GM12875 (cell line): ENCODE data around the gene CSNK1G1.
A peak's percentile ranks its signal among the peaks of the same experiment; 100 is the strongest.

Experiments
- H3K4me3 ChIP-seq: one replicate; pipeline ENCODE4 v1.5.1; 2011; ENCODE audit warnings: low read depth, low read length, control low read depth
- TF ChIP-seq, protein P1 (sequence below): IDR thresholded peaks from 2 replicates; pipeline ENCODE4 v1.5.1; 2011; ENCODE audit warnings: low read depth, mild to moderate bottlenecking, control low read depth, inconsistent platforms, low read length, moderate library complexity, borderline replicate concordance; ENCODE audit not compliant: insufficient read depth

The CSNK1G1 gene

DNA sequence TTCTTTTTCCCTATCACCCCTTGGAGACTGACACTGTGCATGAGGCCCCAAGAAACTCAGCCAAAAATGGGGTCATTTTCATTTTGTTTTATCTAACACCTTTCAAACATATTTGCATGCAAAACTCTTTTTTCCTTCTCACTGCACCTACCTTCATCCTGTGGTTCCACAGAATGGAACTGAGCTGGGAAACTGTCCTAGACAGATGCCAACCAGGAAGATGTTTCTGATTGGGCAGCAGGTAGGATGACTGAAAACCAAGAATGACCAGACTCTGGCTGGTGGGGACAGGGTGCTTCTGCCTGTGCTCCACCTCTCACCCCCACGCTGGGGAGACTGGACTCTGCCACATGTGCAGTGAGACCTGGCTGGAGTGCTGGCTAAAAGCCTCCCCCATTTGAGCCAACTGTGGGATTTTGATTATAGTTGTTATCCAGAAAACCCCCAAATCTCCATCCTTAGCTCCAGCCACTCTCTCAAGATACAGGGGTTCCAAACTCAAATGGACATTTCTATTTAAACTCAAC, 198.3 kb downstream of the CSNK1G1 start:
- no peak overlapping the region for H3K4me3 ChIP-seq
- TF ChIP-seq, protein P1, sequence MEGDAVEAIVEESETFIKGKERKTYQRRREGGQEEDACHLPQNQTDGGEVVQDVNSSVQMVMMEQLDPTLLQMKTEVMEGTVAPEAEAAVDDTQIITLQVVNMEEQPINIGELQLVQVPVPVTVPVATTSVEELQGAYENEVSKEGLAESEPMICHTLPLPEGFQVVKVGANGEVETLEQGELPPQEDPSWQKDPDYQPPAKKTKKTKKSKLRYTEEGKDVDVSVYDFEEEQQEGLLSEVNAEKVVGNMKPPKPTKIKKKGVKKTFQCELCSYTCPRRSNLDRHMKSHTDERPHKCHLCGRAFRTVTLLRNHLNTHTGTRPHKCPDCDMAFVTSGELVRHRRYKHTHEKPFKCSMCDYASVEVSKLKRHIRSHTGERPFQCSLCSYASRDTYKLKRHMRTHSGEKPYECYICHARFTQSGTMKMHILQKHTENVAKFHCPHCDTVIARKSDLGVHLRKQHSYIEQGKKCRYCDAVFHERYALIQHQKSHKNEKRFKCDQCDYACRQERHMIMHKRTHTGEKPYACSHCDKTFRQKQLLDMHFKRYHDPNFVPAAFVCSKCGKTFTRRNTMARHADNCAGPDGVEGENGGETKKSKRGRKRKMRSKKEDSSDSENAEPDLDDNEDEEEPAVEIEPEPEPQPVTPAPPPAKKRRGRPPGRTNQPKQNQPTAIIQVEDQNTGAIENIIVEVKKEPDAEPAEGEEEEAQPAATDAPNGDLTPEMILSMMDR = no peak

DNA sequence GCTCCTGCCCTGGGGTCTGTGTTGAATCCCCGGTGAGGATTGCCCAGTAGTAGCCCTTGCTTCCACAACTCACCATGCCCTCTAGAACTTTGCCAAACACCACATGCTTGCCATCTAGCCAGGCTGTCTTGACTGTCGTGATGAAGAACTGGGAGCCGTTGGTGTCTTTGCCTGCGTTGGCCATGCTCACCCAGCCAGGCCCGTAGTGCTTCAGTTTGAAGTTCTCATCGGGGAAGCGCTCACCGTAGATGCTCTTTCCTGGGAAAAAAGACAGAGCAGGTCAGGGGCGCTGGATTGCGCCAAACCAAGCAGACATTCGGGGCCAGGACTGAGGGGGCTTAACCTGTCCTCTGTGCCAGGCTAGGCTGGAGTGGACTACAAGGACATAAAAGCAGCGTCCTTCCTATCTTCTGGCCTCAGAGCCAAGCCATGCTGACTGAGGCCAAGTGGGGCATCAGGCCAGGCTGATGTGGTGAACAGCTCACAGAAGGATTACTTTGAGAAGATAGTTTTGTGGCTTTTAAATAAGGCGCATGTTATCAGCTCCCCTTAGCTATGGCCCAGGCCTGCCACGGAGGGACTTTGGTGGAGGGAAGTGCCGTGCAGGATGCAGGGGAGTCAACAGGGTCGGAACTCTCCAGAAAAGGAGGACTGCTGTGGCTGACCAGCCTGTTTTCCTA, 199.2 kb downstream of the CSNK1G1 start:
- TF ChIP-seq, protein P1 = no peak
- H3K4me3 ChIP-seq = no peak overlapping the region

DNA sequence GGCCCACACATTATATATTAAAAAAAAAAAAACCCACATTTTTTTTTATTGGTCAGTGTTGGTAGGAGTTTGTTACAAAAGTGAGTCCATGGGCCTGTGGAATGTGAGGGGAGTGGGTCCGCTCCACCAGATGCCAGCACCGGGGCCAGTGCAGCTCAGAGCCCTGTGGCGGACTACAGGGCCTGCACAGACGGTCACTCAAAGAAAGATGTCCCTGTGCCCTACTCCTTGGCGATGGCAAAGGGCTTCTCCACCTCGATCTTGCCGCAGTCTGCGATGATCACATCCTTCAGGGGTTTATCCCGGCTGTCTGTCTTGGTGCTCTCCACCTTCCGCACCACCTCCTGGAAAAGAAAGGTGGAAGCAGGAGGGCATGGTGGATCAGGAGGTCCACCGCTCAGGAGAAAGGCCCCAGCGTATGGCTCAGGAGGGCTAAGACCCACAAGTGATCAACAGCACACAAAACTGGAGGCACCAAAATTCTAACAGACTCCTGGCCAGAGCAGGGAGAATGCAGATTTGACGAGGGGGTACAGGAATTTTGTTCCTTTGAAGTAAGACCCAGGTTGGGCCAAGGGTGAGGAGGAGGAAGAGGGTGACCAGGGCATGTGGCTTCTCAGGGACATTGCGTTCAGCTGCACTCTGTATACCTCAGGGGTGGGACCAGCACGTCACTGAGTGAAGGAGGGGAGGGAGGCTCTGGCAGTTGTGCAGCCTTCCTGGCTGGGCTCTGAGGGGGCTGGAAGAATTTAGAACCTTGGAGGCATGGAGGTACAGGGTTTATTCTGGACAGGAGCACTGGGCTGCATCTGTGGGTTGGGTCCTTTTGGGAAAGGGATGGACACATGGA, 199.9 kb downstream of the CSNK1G1 start:
- TF ChIP-seq, protein P1 = no peak
- H3K4me3 ChIP-seq = no peak overlapping the region

DNA sequence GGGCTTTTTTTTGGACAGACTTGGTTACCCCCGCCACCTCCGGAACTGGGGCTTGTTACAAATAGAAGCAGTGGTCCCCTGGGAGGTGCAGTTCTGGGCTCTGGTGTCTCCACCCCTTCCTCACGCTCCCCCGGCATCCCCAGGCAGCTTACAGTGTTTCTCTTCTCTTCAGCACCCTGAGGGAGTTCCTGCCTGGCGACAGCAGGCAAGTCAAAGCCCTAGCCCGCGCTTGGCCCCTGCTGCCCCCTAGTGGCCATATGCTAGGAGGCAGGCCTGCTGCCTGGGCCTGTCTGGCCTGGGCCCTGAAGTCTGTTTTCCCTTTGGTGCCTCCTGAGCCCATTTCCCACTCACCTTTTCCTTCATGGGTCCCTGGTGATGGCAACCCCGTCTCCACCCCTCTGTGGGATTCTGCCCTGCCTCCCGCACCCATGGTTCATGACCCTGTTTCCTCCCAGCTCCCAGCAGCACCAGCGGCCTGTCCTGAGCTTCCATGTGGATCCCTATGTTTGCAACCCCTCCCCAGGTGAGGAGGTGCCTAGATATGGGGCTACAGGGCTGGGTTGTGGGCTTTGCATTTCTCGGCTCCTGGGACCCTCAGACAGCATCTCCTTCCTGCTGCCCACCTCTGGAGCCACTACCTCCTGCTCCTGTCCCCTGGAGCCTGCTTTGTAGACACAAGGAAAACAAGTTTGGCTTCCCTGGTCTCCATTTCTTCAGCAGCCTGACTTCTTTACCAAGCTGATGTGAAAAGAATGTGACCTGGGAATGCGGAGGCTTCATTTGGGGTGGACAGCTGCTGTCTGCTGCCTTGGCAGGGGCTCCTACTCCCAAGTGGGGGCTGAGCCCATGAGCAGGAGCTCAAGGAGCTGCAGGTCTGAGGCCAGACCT, 202.2 kb downstream of the CSNK1G1 start:
- TF ChIP-seq, protein P1 = peak; percentile 100
- H3K4me3 ChIP-seq = peak overlapping the region; percentile 97

DNA sequence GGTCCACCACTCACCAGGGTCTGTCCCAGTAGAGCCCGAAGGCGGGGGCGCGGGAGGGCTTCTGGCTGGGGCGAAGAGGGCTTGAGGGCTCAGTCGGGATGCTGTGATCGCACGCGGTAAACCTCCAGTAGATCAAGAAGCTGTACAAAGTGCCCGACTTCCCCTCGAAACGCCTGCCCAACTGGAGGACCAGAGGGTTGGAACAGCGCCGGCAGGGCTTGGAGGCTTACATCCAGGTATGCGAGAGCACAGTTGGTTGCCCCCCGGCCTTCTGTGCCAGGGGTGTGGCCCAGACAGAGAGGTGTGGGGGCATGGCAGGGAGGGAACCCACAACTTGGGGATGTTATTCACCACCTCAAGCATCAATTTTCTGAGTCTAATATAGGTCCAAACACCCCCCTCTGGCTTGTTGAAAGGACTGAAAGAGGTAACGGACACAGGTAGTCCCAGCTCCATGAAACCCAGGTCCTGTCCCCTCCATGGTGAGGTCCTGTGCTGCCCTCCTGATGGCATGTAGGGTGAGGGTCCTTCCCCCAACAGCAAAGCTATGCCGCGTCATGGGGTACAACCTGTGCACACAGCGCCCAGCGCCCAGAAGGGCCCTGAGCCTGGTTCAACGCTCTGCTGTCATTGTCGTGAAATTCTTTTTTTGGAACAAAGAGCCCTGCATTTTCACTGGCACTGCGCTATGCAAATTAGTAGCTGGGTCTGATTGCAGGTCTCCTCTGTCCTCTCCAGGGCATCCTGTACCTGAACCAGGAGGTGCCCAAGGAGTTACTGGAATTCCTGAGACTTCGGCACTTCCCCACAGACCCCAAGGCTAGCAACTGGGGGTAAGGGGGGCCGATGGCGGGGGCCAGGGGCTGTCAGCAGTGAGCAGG, 203.2 kb downstream of the CSNK1G1 start:
- peak overlapping the region; percentile 97 for H3K4me3 ChIP-seq
- TF ChIP-seq, protein P1 = no peak
